Left lung (tissue), 14 donors: ENCODE results near the gene UCP2. TPM values are rescaled to one million over a fixed set of nuclear protein-coding genes. Genes with fewer than 3 reads are reported as not detected.

ENCODE experiments used
- ATAC-seq: fragments of 200-7000 bp; cut with Tn5 transposase; one replicate; pipeline ENCODE4 v1.9.1; 2020; ENCODE audit warnings: moderate library complexity
- DNase-seq, 4 donors: peaks; one replicate each; pipeline ENCODE4 v3.0.0-alpha.2; 2013 to 2020
- H3K27ac ChIP-seq, 2 donors: fragments of 200-600 bp; sonication (generic) in 1 of 2; one replicate each; pipeline versions ENCODE4 v1.5.0 to v1.8.0; 2020 to 2021
- H3K27me3 ChIP-seq, 2 donors: fragments of 200-600 bp; sonication (generic) in 1 of 2; one replicate each; pipeline versions ENCODE4 v1.5.0 to v1.8.0; 2020 to 2021
- H3K36me3 ChIP-seq, 2 donors: fragments of 200-600 bp; sonication (generic) in 1 of 2; one replicate each; pipeline versions ENCODE4 v1.5.0 to v1.8.0; 2020 to 2021
- H3K4me1 ChIP-seq, 2 donors: fragments of 200-600 bp; one replicate each; pipeline ENCODE4 v1.8.0; 2021
- H3K4me3 ChIP-seq, 2 donors: fragments of 200-600 bp; sonication (generic) in 1 of 2; one replicate each; pipeline versions ENCODE4 v1.5.0 to v1.8.0; 2020 to 2021; ENCODE audit warnings: mild to moderate bottlenecking in 1 of 2
- H3K9me3 ChIP-seq, 2 donors: fragments of 200-600 bp; sonication (generic) in 1 of 2; one replicate each; pipeline versions ENCODE4 v1.5.0 to v1.8.0; 2020 to 2021
- CTCF ChIP-seq, 2 donors: fragments of 200-600 bp; sonication (generic) in 1 of 2; IDR thresholded peaks; one replicate each; pipeline versions ENCODE4 v1.5.0 to v1.8.0; 2021; ENCODE audit warnings: antibody characterized with exemption in 2 of 2
- intact Hi-C, 2 donors: fragments of 100-400 bp; cut with DNase I; formaldehyde crosslinking; loops; one replicate each; pipeline versions ENCODE4 v1.11.2 to v1.14.2; 2022
- long read RNA-seq, 12 donors: library from polyadenylated mRNA in 2 of 12; unstranded in 2 of 12; transcript quantifications; one replicate each; pipeline ENCODE4 v2.0.0 and lab custom pipeline, GENCODE V29; 2019 to 2026
- polyA plus RNA-seq, 6 donors: library from polyadenylated mRNA; unstranded; fragments of 120-200 nt; gene quantifications; one replicate each; pipeline ENCODE4 v1.2.1, GENCODE V29; 2013; ENCODE audit not compliant: insufficient read length in 6 of 6
- total RNA-seq, 2 donors: library from RNA; stranded (reverse); fragmentation: NEBNext Ultra II Directional; extraction: Animal tissue kit (Norgen Biotek cat#: 25700); gene quantifications; one replicate each; pipeline ENCODE4 v1.2.1, GENCODE V29; 2021
- donor health status: DM: no; HTN: yes; CAD: no.
- donor health status: DM: no; HTN: no; CAD: no.

The UCP2 gene
- total RNA-seq (100 to 1,000 TPM in 1 of 2 donors, 10 to 100 TPM in 1; 70.0 to 142 TPM), polyA plus RNA-seq (10 to 100 TPM; 35.3 to 55.7 (median 40.6) TPM)
- long read RNA-seq, donor 1, transcript UCP2-201 (8 exons, 2,113 nt) = major isoform, 15 of 18 reads
- long read RNA-seq, donor 1, partial matches to known transcripts = 0 of 18 reads
- long read RNA-seq, donor 1, other reads (novel, unspliced or antisense) = 0 of 18 reads
- long read RNA-seq, donor 2, transcript UCP2-201 (8 exons, 2,113 nt) = major isoform, 9 of 21 reads
- long read RNA-seq, donor 2, partial matches to known transcripts = 11 of 21 reads
- long read RNA-seq, donor 2, other reads (novel, unspliced or antisense) = 0 of 21 reads
- long read RNA-seq, donor 3, transcript UCP2-201 (8 exons, 2,113 nt) = major isoform, 5 of 5 reads
- long read RNA-seq, donor 3, partial matches to known transcripts = 0 of 5 reads
- long read RNA-seq, donor 3, other reads (novel, unspliced or antisense) = 0 of 5 reads
- long read RNA-seq, donor 4, transcript UCP2-201 (8 exons, 2,113 nt) = major isoform, 40 of 47 reads
- long read RNA-seq, donor 4, partial matches to known transcripts = 2 of 47 reads
- long read RNA-seq, donor 4, other reads (novel, unspliced or antisense) = 4 of 47 reads
- long read RNA-seq, donor 5, transcript UCP2-201 (8 exons, 2,113 nt) = major isoform, 9 of 20 reads
- long read RNA-seq, donor 5, partial matches to known transcripts = 9 of 20 reads
- long read RNA-seq, donor 5, other reads (novel, unspliced or antisense) = 0 of 20 reads
- long read RNA-seq, donor 6, transcript UCP2-201 (8 exons, 2,113 nt) = major isoform, 6 of 7 reads
- long read RNA-seq, donor 6, partial matches to known transcripts = 0 of 7 reads
- long read RNA-seq, donor 6, other reads (novel, unspliced or antisense) = 0 of 7 reads
- long read RNA-seq, donor 7, partial matches to known transcripts = 0 of 3 reads
- long read RNA-seq, donor 7, other reads (novel, unspliced or antisense) = 0 of 3 reads
- long read RNA-seq, donor 8, transcript UCP2-201 (8 exons, 2,113 nt) = major isoform, 7 of 7 reads
- long read RNA-seq, donor 8, partial matches to known transcripts = 0 of 7 reads
- long read RNA-seq, donor 8, other reads (novel, unspliced or antisense) = 0 of 7 reads
- long read RNA-seq, donor 9 = 0 reads
- long read RNA-seq, donor 10, transcript UCP2-201 (8 exons, 2,113 nt) = major isoform, 144 of 163 reads
- long read RNA-seq, donor 10, partial matches to known transcripts = 7 of 163 reads
- long read RNA-seq, donor 10, other reads (novel, unspliced or antisense) = 8 of 163 reads
- long read RNA-seq, donor 11, transcript UCP2-201 (8 exons, 2,113 nt) = major isoform, 14 of 16 reads
- long read RNA-seq, donor 11, partial matches to known transcripts = 0 of 16 reads
- long read RNA-seq, donor 11, other reads (novel, unspliced or antisense) = 0 of 16 reads
- long read RNA-seq, donor 12, transcript UCP2-201 (8 exons, 2,113 nt) = major isoform, 8 of 8 reads
- long read RNA-seq, donor 12, partial matches to known transcripts = 0 of 8 reads
- long read RNA-seq, donor 12, other reads (novel, unspliced or antisense) = 0 of 8 reads

GRCh38 chr11:73982595-73982989 is at the start of gene UCP2:
UCP2 (minus strand) TSS chr11:73982843; CDS start chr11:73978378, 4,465 bp downstream.
- ATAC-seq (peak; percentile 90), DNase-seq (peak in 3 of 4 donors; percentile 82 to 99 (median 91))
- Histone ChIP-seq H3K27me3 (no peaks in the 10 kb centered on the region), H3K9me3 (no peaks in the 10 kb centered on the region), H3K4me3 (peak within 1 kb of the TSS; percentile 47 to 68), H3K27ac (peak within 1 kb of the TSS; percentile 88 to 99), H3K4me1 (peaks cover 9 to 65% of the 10 kb centered on the region in 2 donors), H3K36me3 (peaks cover 0 to 30% of the 10 kb centered on the region in 2 donors)
- intact Hi-C loops = no loop called here
- TF ChIP-seq CTCF (IDR thresholded peaks at IDR 0.05) = no peak

- DNase-seq = no peak
- no peak for TF ChIP-seq CTCF (IDR thresholded peaks at IDR 0.05)
- no peak overlapping the region for H3K4me3 ChIP-seq
- H3K4me1 ChIP-seq = peaks cover 0 to 11% of the 10 kb centered on the region in 2 donors
- ATAC-seq = no peak
- no peaks in the 10 kb centered on the region for H3K9me3 ChIP-seq
- intact Hi-C loops = loop anchor here in 1 of 2 donors (10.0 kb wide), 1 partner anchor 56 kb away; no protein-coding TSS in a partner anchor
- H3K27me3 ChIP-seq = no peaks in the 10 kb centered on the region
- peaks cover 0 to 40% of the 10 kb centered on the region in 2 donors for H3K36me3 ChIP-seq
- H3K27ac ChIP-seq = no peak overlapping the region
Observed at GRCh38 chr11:74030723-74031676, 48.4 kb upstream of the UCP2 start.

- Histone ChIP-seq H3K27ac (peak overlapping the region in 1 of 2 donors; percentile 89), H3K9me3 (no peaks in the 10 kb centered on the region), H3K4me3 (no peak overlapping the region), H3K36me3 (peaks cover 0 to 4% of the 10 kb centered on the region in 2 donors), H3K4me1 (peaks cover 0 to 48% of the 10 kb centered on the region in 2 donors), H3K27me3 (no peaks in the 10 kb centered on the region)
- no peak for DNase-seq
- intact Hi-C loops = no loop called here
- ATAC-seq = peak; percentile 32
- TF ChIP-seq CTCF (IDR thresholded peaks at IDR 0.05) = no peak
Observed at GRCh38 chr11:74025467-74026166, 43.0 kb upstream of the UCP2 start.
